HCT116 (cell line): ENCODE data around the gene ZNF611.

Experiments
- CTCF ChIP-seq, 3 experiments: fragments of 200-600 bp in 1 of 3; sonication (generic) in 1 of 3; IDR thresholded peaks in 2 of 3; conservative IDR thresholded peaks in 1 of 3; 2 replicates each; pipeline ENCODE4 v1.5.1; 2012 to 2017; ENCODE audit warnings: low read depth in 2 of 3, low read length in 2 of 3, antibody characterized with exemption in 1 of 3, borderline replicate concordance in 1 of 3, control low read depth in 1 of 3, mild to moderate bottlenecking in 1 of 3, mixed read lengths in 1 of 3, mixed run types in 1 of 3, moderate library complexity in 1 of 3; ENCODE audit not compliant: insufficient read depth in 1 of 3
- EZH2phosphoT487 ChIP-seq: fragments of 200-600 bp; IDR thresholded peaks from 2 replicates; pipeline ENCODE4 v1.6.1; 2018; ENCODE audit warnings: antibody characterized with exemption, borderline replicate concordance
- POLR2AphosphoS5 ChIP-seq: IDR thresholded peaks from 2 replicates; pipeline ENCODE4 v1.6.1; 2011; ENCODE audit warnings: mild to moderate bottlenecking, low read depth, low read length, moderate library complexity
- YY1 ChIP-seq: IDR thresholded peaks from 2 replicates; pipeline ENCODE4 v1.6.1; 2011; ENCODE audit warnings: low read length, low read depth, moderate library complexity, mild to moderate bottlenecking; ENCODE audit not compliant: insufficient replicate concordance; ENCODE audit errors: extremely low read depth

GRCh38 chr19:52749780-52750179 is 14.9 kb upstream of the ZNF611 start:
- TF ChIP-seq CTCF (IDR thresholded peaks at IDR 0.05 in 2 of 3, conservative IDR thresholded peaks at IDR 0.05 in 1 of 3; ENCODE audit: borderline replicate concordance in 1 of 3, insufficient read depth in 1 of 3, low read depth in 2 of 3, low read length in 2 of 3) (no peak), EZH2phosphoT487 (no peak), YY1 (no peak), POLR2AphosphoS5 (no peak)
